ENCODE data around the gene WFIKKN1. TPM values are rescaled to one million over a fixed set of nuclear protein-coding genes. Genes with fewer than 3 reads are reported as not detected.

Gene WFIKKN1
- total RNA-seq, 1 experiment from 2014 or later = 0.47 TPM

- Histone ChIP-seq H3K79me2 (ENCODE audit: insufficient read depth, low read length) (peaks cover 26% of the 10 kb centered on the region), H3K4me2 (ENCODE audit: low read length) (peak within 1 kb of the TSS; percentile 74), H4K20me1 (ENCODE audit: insufficient read depth) (no peaks in the 10 kb centered on the region), H3K9ac (ENCODE audit: low read length) (peak within 1 kb of the TSS; percentile 80), H2AFZ (ENCODE audit: low read depth, low read length, poor library complexity, severe bottlenecking) (no peak within 1 kb of the TSS), H3K27me3 (ENCODE audit: insufficient read depth, low read length) (no peaks in the 10 kb centered on the region), H3K9me2 (ENCODE audit: insufficient read depth) (no peaks in the 10 kb centered on the region), H3K27ac (ENCODE audit: low read depth, low read length) (peak within 1 kb of the TSS; percentile 78), H3K36me3 (ENCODE audit: control insufficient read depth in 1 of 2, insufficient read depth in 2 of 2, low read length in 2 of 2) (peaks cover 0 to 4% of the 10 kb centered on the region in 2 experiments; a peak in 1 of 4 replicates), H3K4me1 (ENCODE audit: control insufficient read depth in 1 of 2, insufficient read depth in 2 of 2, low read length in 2 of 2) (peaks cover 0 to 10% of the 10 kb centered on the region in 2 experiments; a peak in 1 of 4 replicates), H3K4me3 (replicated peaks in 1 of 2; ENCODE audit: low read depth in 1 of 2, low read length in 2 of 2) (peak within 1 kb of the TSS; percentile 66 to 72), H3K9me3 (ENCODE audit: control insufficient read depth in 1 of 2, insufficient read depth in 1 of 2, low read depth in 1 of 2, low read length in 2 of 2) (no peaks in the 10 kb centered on the region)
- no peak for DNase-seq (ENCODE audit: low read depth, low spot score)
- RAD21 ChIA-PET (ENCODE audit: low non-redundant PET in 1 of 2, low total read pairs in 2 of 2, uncharacterized antibody in 2 of 2, unreplicated experiment in 2 of 2) = no interaction called here
- peak; percentile 90 for ATAC-seq
- CTCF ChIA-PET = no interaction called here
- intact Hi-C loops (cut with micrococcal nuclease) = no loop called here
- BruUV-seq (replicated peaks) = no TSS peak
- POLR2A ChIA-PET = no interaction called here
- no peak for TF ChIP-seq SP1 (IDR thresholded peaks at IDR 0.05; ENCODE audit: low read depth)
- no peak for TF ChIP-seq CEBPB (IDR thresholded peaks at IDR 0.05; ENCODE audit: low read depth)
- peak; percentile 86 for TF ChIP-seq YY1 (IDR thresholded peaks at IDR 0.05; ENCODE audit: extremely low read depth, insufficient replicate concordance, low read depth, low read length)
- TF ChIP-seq MAX (IDR thresholded peaks at IDR 0.05) = peak; percentile 50; the same call in 1 of the 2 replicates
- TF ChIP-seq ZNF274 (IDR thresholded peaks at IDR 0.05; ENCODE audit: low read depth, low read length) = no peak
- peak; percentile 58 for TF ChIP-seq EGR1 (IDR thresholded peaks at IDR 0.05; ENCODE audit: low read depth)
- TF ChIP-seq ZBTB33 (IDR thresholded peaks at IDR 0.05; ENCODE audit: extremely low read depth, insufficient replicate concordance, low read length) = no peak
- TF ChIP-seq, protein P1, sequence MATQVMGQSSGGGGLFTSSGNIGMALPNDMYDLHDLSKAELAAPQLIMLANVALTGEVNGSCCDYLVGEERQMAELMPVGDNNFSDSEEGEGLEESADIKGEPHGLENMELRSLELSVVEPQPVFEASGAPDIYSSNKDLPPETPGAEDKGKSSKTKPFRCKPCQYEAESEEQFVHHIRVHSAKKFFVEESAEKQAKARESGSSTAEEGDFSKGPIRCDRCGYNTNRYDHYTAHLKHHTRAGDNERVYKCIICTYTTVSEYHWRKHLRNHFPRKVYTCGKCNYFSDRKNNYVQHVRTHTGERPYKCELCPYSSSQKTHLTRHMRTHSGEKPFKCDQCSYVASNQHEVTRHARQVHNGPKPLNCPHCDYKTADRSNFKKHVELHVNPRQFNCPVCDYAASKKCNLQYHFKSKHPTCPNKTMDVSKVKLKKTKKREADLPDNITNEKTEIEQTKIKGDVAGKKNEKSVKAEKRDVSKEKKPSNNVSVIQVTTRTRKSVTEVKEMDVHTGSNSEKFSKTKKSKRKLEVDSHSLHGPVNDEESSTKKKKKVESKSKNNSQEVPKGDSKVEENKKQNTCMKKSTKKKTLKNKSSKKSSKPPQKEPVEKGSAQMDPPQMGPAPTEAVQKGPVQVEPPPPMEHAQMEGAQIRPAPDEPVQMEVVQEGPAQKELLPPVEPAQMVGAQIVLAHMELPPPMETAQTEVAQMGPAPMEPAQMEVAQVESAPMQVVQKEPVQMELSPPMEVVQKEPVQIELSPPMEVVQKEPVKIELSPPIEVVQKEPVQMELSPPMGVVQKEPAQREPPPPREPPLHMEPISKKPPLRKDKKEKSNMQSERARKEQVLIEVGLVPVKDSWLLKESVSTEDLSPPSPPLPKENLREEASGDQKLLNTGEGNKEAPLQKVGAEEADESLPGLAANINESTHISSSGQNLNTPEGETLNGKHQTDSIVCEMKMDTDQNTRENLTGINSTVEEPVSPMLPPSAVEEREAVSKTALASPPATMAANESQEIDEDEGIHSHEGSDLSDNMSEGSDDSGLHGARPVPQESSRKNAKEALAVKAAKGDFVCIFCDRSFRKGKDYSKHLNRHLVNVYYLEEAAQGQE (IDR thresholded peaks at IDR 0.05; ENCODE audit: low read depth) = no peak
- TF ChIP-seq SRF (IDR thresholded peaks at IDR 0.05; ENCODE audit: low read depth) = no peak
- peak; percentile 69 for TF ChIP-seq POLR2AphosphoS5 (IDR thresholded peaks at IDR 0.05; ENCODE audit: low read depth, low read length)
- no peak; the same call in 1 of the 2 replicates for TF ChIP-seq ELF1 (IDR thresholded peaks at IDR 0.05; ENCODE audit: borderline replicate concordance, low read depth)
- TF ChIP-seq CTCF (IDR thresholded peaks at IDR 0.05 in 2 of 3, conservative IDR thresholded peaks at IDR 0.05 in 1 of 3; ENCODE audit: borderline replicate concordance in 1 of 3, insufficient read depth in 1 of 3, low read depth in 2 of 3, low read length in 2 of 3) = peak; percentile 37 to 60 (median 49); a peak in 5 of 6 replicates
Measured at GRCh38 chr16:667780-668518, 37.2 kb downstream of the WFIKKN1 start, which contains the start of gene RHOT2. RHOT2 (plus strand) TSS chr16:668132; CDS start chr16:668200, 68 bp downstream.
